GM23338 (cell line): ENCODE data around the gene SLC37A1. TPM values are rescaled to one million over a fixed set of nuclear protein-coding genes. Genes with fewer than 3 reads are reported as not detected.
A peak's percentile ranks its signal among the peaks of the same experiment; 100 is the strongest.

ENCODE experiments used
- ATAC-seq: fragments of 200-7000 bp; cut with Tn5 transposase; 3 replicates; pipeline ENCODE4 v1.9.1; 2020
- DNase-seq: peaks from one replicate; pipeline ENCODE4 v3.0.0-alpha.2; 2015; ENCODE audit warnings: low spot score
- H2AFZ ChIP-seq: fragments of 200-600 bp; sonication (generic); 2 replicates; pipeline ENCODE4 v1.8.0; 2016; ENCODE audit warnings: antibody characterized with exemption, mild to moderate bottlenecking, moderate library complexity
- H3F3A ChIP-seq: fragments of 200-600 bp; sonication (generic); replicated peaks from 2 replicates; pipeline ENCODE4 v1.8.0; 2017; ENCODE audit warnings: antibody characterized with exemption, mixed run types, low read depth
- H3K27ac ChIP-seq: fragments of 200-600 bp; sonication (generic); 2 replicates; pipeline ENCODE4 v1.6.1; 2016; ENCODE audit warnings: low read depth
- H3K27me3 ChIP-seq: fragments of 200-600 bp; sonication (generic); 2 replicates; pipeline ENCODE4 v1.8.0; 2016; ENCODE audit warnings: mild to moderate bottlenecking, mixed run types, moderate library complexity; ENCODE audit not compliant: insufficient read depth
- H3K36me3 ChIP-seq: fragments of 200-600 bp; sonication (generic); 2 replicates; pipeline ENCODE4 v1.8.0; 2016; ENCODE audit warnings: mild to moderate bottlenecking; ENCODE audit not compliant: insufficient read depth
- H3K4me1 ChIP-seq: fragments of 200-600 bp; sonication (generic); 2 replicates; pipeline ENCODE4 v1.8.0; 2016; ENCODE audit warnings: mild to moderate bottlenecking, moderate library complexity; ENCODE audit not compliant: insufficient read depth
- H3K4me2 ChIP-seq: fragments of 200-600 bp; sonication (generic); 2 replicates; pipeline ENCODE4 v1.7.1; 2017; ENCODE audit warnings: mixed run types
- H3K4me3 ChIP-seq: fragments of 200-600 bp; sonication (generic); 2 replicates; pipeline ENCODE4 v1.6.1; 2016; ENCODE audit warnings: mixed run types
- H3K79me2 ChIP-seq: fragments of 200-600 bp; sonication (generic); replicated peaks from 2 replicates; pipeline ENCODE4 v1.8.0; 2017; ENCODE audit warnings: mild to moderate bottlenecking; ENCODE audit not compliant: insufficient read depth
- H3K9me2 ChIP-seq: fragments of 200-600 bp; sonication (generic); 2 replicates; pipeline ENCODE4 v1.8.0; 2017; ENCODE audit not compliant: insufficient read depth
- H4K20me1 ChIP-seq: fragments of 200-600 bp; sonication (generic); replicated peaks from 2 replicates; pipeline ENCODE4 v1.8.0; 2017; ENCODE audit warnings: mild to moderate bottlenecking; ENCODE audit not compliant: insufficient read depth
- H3K27ac Mint-ChIP-seq: 2 replicates; pipeline ENCODE4 v1.8.0; 2020; ENCODE audit warnings: inconsistent platforms, mild to moderate bottlenecking, moderate library complexity, mixed read lengths
- H3K27me3 Mint-ChIP-seq: 3 replicates; pipeline ENCODE4 v1.8.0; 2022; ENCODE audit warnings: low read depth, mild to moderate bottlenecking, moderate library complexity, mixed read lengths, inconsistent platforms; ENCODE audit not compliant: insufficient read depth, poor library complexity
- H3K36me3 Mint-ChIP-seq: 3 replicates; pipeline ENCODE4 v1.8.0; 2021; ENCODE audit warnings: low read depth, mild to moderate bottlenecking, inconsistent platforms, moderate library complexity, mixed read lengths
- H3K4me1 Mint-ChIP-seq: 3 replicates; pipeline ENCODE4 v1.8.0; 2020; ENCODE audit warnings: mild to moderate bottlenecking, inconsistent platforms, mixed read lengths
- H3K4me3 Mint-ChIP-seq: 3 replicates; pipeline ENCODE4 v1.8.0; 2021; ENCODE audit warnings: moderate library complexity, mild to moderate bottlenecking, inconsistent platforms, mixed read lengths
- H3K9me3 Mint-ChIP-seq: 3 replicates; pipeline ENCODE4 v1.8.0; 2020; ENCODE audit warnings: moderate library complexity, mild to moderate bottlenecking, inconsistent platforms, mixed read lengths
- CREB1 ChIP-seq: fragments of 250-450 bp; sonication (Bioruptor Pico); IDR thresholded peaks from 2 replicates; pipeline ENCODE4 v1.5.0; 2020; ENCODE audit warnings: low read depth, mild to moderate bottlenecking, moderate library complexity
- CTCF ChIP-seq, 2 experiments: fragments of 200-600 bp in 1 of 2; sonication (generic) in 1 of 2; conservative IDR thresholded peaks; 2 replicates each; pipeline versions ENCODE4 v1.5.1 to v1.6.1; 2016 to 2017; ENCODE audit warnings: antibody characterized with exemption in 2 of 2, low read depth in 2 of 2, mild to moderate bottlenecking in 2 of 2, moderate library complexity in 1 of 2
- ETS1 ChIP-seq: IDR thresholded peaks from 2 replicates; pipeline ENCODE4 v1.6.1; 2016; ENCODE audit warnings: antibody characterized with exemption
- EZH2 ChIP-seq: fragments of 200-600 bp; sonication (generic); IDR thresholded peaks from one replicate; pipeline ENCODE4 v1.8.0; 2017; ENCODE audit warnings: antibody characterized with exemption, mild to moderate bottlenecking, low read depth; ENCODE audit not compliant: unreplicated experiment
- EZH2phosphoT487 ChIP-seq: fragments of 200-600 bp; sonication (generic); IDR thresholded peaks from one replicate; pipeline ENCODE4 v1.8.1; 2018; ENCODE audit warnings: antibody characterized with exemption; ENCODE audit not compliant: unreplicated experiment
- JUNB ChIP-seq: IDR thresholded peaks from one replicate; pipeline ENCODE4 v1.6.1; 2016; ENCODE audit warnings: antibody characterized with exemption; ENCODE audit not compliant: unreplicated experiment
- NANOG ChIP-seq: IDR thresholded peaks from 2 replicates; pipeline ENCODE4 v1.6.1; 2016; ENCODE audit warnings: antibody characterized with exemption, borderline replicate concordance
- POLR2AphosphoS5 ChIP-seq: IDR thresholded peaks from 2 replicates; pipeline ENCODE4 v1.6.1; 2016; ENCODE audit warnings: antibody characterized with exemption, low read depth
- REST ChIP-seq: IDR thresholded peaks from one replicate; pipeline ENCODE4 v1.6.1; 2018; ENCODE audit warnings: antibody characterized with exemption; ENCODE audit not compliant: unreplicated experiment
- ZNF114 ChIP-seq: fragments of 250-450 bp; sonication (Bioruptor Pico); IDR thresholded peaks from 2 replicates; pipeline ENCODE4 v1.5.0; 2020; ENCODE audit warnings: mild to moderate bottlenecking, moderate library complexity
- polyA plus RNA-seq: library from polyadenylated mRNA; unstranded; fragments of >200 nt; fragmentation: Nextera tagmentation; extraction: Ambion mirVana; gene quantifications from 2 replicates; pipeline ENCODE4 v1.2.1, GENCODE V29; 2016
- total RNA-seq: library from RNA; depleted of rRNA; stranded (reverse); fragments of >200 nt; shearing (Covaris generic); gene quantifications from 2 replicates; pipeline ENCODE4 v1.2.3, GENCODE V29; 2014

Gene SLC37A1
- total and polyA plus RNA-seq, 2 experiments from 2014 or later: 14.0 to 30.3 TPM

DNA sequence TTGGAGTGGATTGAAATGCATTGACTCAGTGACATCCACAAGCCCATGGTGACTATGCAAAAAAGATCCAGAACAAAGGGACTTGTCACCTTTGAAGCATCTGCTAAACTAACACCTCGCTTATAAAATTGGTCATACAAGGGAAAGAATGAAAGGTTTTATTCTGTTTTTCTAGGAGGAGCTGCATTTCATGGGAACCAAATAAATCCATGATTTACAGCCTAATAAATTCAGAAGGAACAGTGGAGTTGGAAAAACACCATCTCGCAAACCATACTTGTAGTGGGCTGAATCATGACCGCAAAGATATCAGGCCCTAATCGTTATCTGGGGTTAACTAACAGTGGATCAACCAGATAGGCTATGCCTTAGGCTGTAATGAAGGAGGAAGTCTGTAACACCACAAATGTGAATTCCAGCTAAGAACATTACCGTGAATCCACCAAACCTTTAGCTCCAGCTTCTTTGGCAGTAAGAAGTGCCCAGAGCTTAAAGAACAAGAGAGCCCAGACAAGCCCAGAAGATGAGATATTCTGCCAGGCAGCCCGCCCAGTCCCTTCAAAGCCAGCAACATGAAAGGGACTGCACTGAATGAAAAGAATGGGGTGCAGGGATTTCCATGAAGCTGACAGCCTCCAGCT is 45.0 kb upstream of the SLC37A1 start:
- H3K36me3 Mint-ChIP-seq: no peaks in the 10 kb centered on the region
- no peak for DNase-seq

DNA sequence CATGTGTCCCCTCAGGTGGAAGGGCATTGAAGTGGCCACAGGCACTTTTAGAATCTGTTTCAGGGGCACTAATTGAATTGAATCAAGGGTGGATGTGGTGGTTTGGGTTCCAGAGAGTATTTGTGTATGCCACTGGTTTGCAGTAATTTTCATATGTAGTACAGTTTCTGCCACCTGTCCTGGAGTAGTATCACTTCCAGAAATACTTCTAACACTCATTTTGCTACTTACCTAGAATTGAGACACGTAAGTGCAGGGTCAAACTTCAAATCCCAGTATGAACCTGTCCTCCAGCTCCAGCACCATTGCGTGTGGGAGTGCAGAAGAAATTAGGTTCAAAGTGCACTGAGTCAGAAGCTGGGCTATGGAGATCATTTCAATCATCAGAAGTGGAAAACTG is 44.4 kb upstream of the SLC37A1 start:
- Histone ChIP-seq H2AFZ (no peak overlapping the region), H3K9me2 (no peaks in the 10 kb centered on the region), H4K20me1 (no peaks in the 10 kb centered on the region), H3K4me1 (peaks cover 7% of the 10 kb centered on the region), H3K27ac (no peak overlapping the region), H3K4me3 (no peak overlapping the region), H3K4me2 (no peak overlapping the region), H3K79me2 (no peaks in the 10 kb centered on the region), H3F3A (no peaks in the 10 kb centered on the region), H3K36me3 (no peaks in the 10 kb centered on the region), H3K27me3 (no peaks in the 10 kb centered on the region)
- Mint-ChIP-seq H3K27me3 (peaks cover 10% of the 10 kb centered on the region), H3K4me1 (peaks cover 31% of the 10 kb centered on the region), H3K4me3 (no peak overlapping the region), H3K36me3 (no peaks in the 10 kb centered on the region), H3K9me3 (no peaks in the 10 kb centered on the region), H3K27ac (0 out of 2 replicates have a peak overlapping the region, but pooled peaks have one; percentile 16)
- DNase-seq (no peak), ATAC-seq (no peak)
- no peak for TF ChIP-seq ETS1
- no peak for TF ChIP-seq REST
- TF ChIP-seq JUNB: no peak
- no peak for TF ChIP-seq CREB1
- no peak for TF ChIP-seq CTCF (conservative IDR thresholded peaks at IDR 0.05; ENCODE audit: low read depth in 2 of 2)
- TF ChIP-seq NANOG: no peak
- TF ChIP-seq EZH2: no peak
- TF ChIP-seq POLR2AphosphoS5: no peak
- TF ChIP-seq ZNF114 (CRISPR knock-in tag): no peak
- no peak for TF ChIP-seq EZH2phosphoT487

More for the DNA sequence above, 45.0 kb upstream of the SLC37A1 start:
- H3K4me3 Mint-ChIP-seq: no peak overlapping the region
- H3K9me3 Mint-ChIP-seq: no peaks in the 10 kb centered on the region
- no peak for ATAC-seq
- TF ChIP-seq CREB1: no peak
- TF ChIP-seq JUNB: no peak
- TF ChIP-seq ETS1: no peak
- Histone ChIP-seq H3K27ac (no peak overlapping the region), H4K20me1 (no peaks in the 10 kb centered on the region), H3K4me2 (no peak overlapping the region), H3K27me3 (no peaks in the 10 kb centered on the region), H3F3A (no peaks in the 10 kb centered on the region), H3K4me3 (no peak overlapping the region), H3K36me3 (no peaks in the 10 kb centered on the region), H3K4me1 (peaks cover 7% of the 10 kb centered on the region), H3K9me2 (no peaks in the 10 kb centered on the region), H2AFZ (no peak overlapping the region), H3K79me2 (no peaks in the 10 kb centered on the region)
- H3K27me3 Mint-ChIP-seq: peaks cover 10% of the 10 kb centered on the region
- peaks cover 30% of the 10 kb centered on the region for H3K4me1 Mint-ChIP-seq
- no peak overlapping the region for H3K27ac Mint-ChIP-seq
